Tibial nerve (tissue), 4 donors: ENCODE measurements around the gene ZC3H12A.

Source experiments
- EP300 ChIP-seq, 2 donors: sonication (generic); formaldehyde crosslinking; IDR thresholded peaks; one replicate each; pipeline ENCODE4 v1.6.1; 2017; ENCODE audit warnings: antibody characterized with exemption in 2 of 2, mild to moderate bottlenecking in 1 of 2
- POLR2A ChIP-seq, 2 donors: fragments of 450-650 bp; IDR thresholded peaks; one replicate each; pipeline ENCODE4 v1.6.1; 2017; ENCODE audit warnings: antibody characterized with exemption in 2 of 2, mild to moderate bottlenecking in 2 of 2, moderate library complexity in 2 of 2
- TF ChIP-seq, protein P1 (sequence below), 5 experiments: fragments of 200-600 bp in 3 of 5; fragments of 450-650 bp in 2 of 5; sonication (generic) in 3 of 5; IDR thresholded peaks; one replicate each; pipeline ENCODE4 v1.5.1; 2016 to 2019; ENCODE audit warnings: antibody characterized with exemption in 5 of 5, mild to moderate bottlenecking in 3 of 5, moderate library complexity in 2 of 5

DNA sequence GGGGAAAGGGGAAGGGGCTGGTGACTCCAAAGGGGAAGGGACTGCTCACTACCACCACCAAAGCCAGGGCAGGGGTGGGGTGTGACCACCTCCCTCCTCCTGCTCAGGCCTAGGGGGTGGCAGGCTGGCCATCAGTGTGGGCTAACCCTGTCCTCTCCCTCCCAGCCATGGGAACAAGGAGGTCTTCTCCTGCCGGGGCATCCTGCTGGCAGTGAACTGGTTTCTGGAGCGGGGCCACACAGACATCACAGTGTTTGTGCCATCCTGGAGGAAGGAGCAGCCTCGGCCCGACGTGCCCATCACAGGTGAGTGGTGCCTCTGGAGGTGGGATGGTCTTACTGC, 5.7 kb downstream of the ZC3H12A start:
- TF ChIP-seq, protein P1, sequence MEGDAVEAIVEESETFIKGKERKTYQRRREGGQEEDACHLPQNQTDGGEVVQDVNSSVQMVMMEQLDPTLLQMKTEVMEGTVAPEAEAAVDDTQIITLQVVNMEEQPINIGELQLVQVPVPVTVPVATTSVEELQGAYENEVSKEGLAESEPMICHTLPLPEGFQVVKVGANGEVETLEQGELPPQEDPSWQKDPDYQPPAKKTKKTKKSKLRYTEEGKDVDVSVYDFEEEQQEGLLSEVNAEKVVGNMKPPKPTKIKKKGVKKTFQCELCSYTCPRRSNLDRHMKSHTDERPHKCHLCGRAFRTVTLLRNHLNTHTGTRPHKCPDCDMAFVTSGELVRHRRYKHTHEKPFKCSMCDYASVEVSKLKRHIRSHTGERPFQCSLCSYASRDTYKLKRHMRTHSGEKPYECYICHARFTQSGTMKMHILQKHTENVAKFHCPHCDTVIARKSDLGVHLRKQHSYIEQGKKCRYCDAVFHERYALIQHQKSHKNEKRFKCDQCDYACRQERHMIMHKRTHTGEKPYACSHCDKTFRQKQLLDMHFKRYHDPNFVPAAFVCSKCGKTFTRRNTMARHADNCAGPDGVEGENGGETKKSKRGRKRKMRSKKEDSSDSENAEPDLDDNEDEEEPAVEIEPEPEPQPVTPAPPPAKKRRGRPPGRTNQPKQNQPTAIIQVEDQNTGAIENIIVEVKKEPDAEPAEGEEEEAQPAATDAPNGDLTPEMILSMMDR (IDR thresholded peaks at IDR 0.05): no peak
- TF ChIP-seq POLR2A (IDR thresholded peaks at IDR 0.05): no peak
- TF ChIP-seq EP300 (IDR thresholded peaks at IDR 0.05): no peak
